IPS DF 4.7 (cell line): ENCODE measurements around the gene SELPLG.
A peak's percentile ranks its signal among the peaks of the same experiment; 100 is the strongest.
"Not testable (repeated sequence)": the region's sequence is repeated elsewhere in the genome, so short reads cannot be mapped to it uniquely, and the experiment has no call there.

Experiments used
- DNase-seq: peaks from one replicate; pipeline ENCODE4 v3.0.0-alpha.2; 2013; ENCODE audit warnings: low spot score; ENCODE audit errors: extremely low read depth

SELPLG gene

GRCh38 chr12:108633534-108634248 is at the start of gene SELPLG:
TSS of gene SELPLG (minus strand) at chr12:108633894. CDS start at chr12:108624307, 9,587 bp downstream.
- DNase-seq = no peak

GRCh38 chr12:108681317-108681716 is 47.6 kb upstream of the SELPLG start:
- no peak for DNase-seq

- no peak for DNase-seq
Measured at GRCh38 chr12:108679106-108679681, 45.5 kb upstream of the SELPLG start.

GRCh38 chr12:108678104-108678730 is 44.5 kb upstream of the SELPLG start:
- DNase-seq = no peak

GRCh38 chr12:108677381-108677780 is 43.7 kb upstream of the SELPLG start:
- DNase-seq = no peak

GRCh38 chr12:108676707-108677106 is 43.0 kb upstream of the SELPLG start:
- no peak for DNase-seq

GRCh38 chr12:108675792-108676191 is 42.1 kb upstream of the SELPLG start:
- DNase-seq = no peak

GRCh38 chr12:108672054-108672453 is 38.4 kb upstream of the SELPLG start:
- no peak for DNase-seq

- DNase-seq = no peak
Measured at GRCh38 chr12:108671110-108671509, 37.4 kb upstream of the SELPLG start.

GRCh38 chr12:108670066-108670631 is 36.5 kb upstream of the SELPLG start:
- no peak for DNase-seq

- no peak for DNase-seq
Measured at GRCh38 chr12:108668542-108668941, 34.8 kb upstream of the SELPLG start.

- no peak for DNase-seq
Measured at GRCh38 chr12:108668063-108668462, 34.4 kb upstream of the SELPLG start.

- no peak for DNase-seq
Measured at GRCh38 chr12:108667349-108667748, 33.7 kb upstream of the SELPLG start.

- DNase-seq = no peak
Measured at GRCh38 chr12:108666401-108666881, 32.7 kb upstream of the SELPLG start.

GRCh38 chr12:108665608-108666202 is 32.0 kb upstream of the SELPLG start:
- DNase-seq = no peak

- peak; percentile 79 for DNase-seq
Measured at GRCh38 chr12:108664338-108665258, 30.9 kb upstream of the SELPLG start.

- no peak for DNase-seq
Measured at GRCh38 chr12:108663324-108664015, 29.8 kb upstream of the SELPLG start.

- DNase-seq = not testable (repeated sequence)
Measured at GRCh38 chr12:108658115-108658514, 24.4 kb upstream of the SELPLG start.

- no peak for DNase-seq
Measured at GRCh38 chr12:108657130-108657745, 23.5 kb upstream of the SELPLG start.

GRCh38 chr12:108656247-108656646 is 22.6 kb upstream of the SELPLG start:
- DNase-seq = not testable (repeated sequence)
